ENCODE results near the gene PDXDC1. TPM values are rescaled to one million over a fixed set of nuclear protein-coding genes. Genes with fewer than 3 reads are reported as not detected.
"Not testable (repeated sequence)": the region's sequence is repeated elsewhere in the genome, so short reads cannot be mapped to it uniquely, and the experiment has no call there.

PDXDC1 gene
- total RNA-seq, 4 donors from 2014 or later: 131 to 247 (median 201) TPM

DNA sequence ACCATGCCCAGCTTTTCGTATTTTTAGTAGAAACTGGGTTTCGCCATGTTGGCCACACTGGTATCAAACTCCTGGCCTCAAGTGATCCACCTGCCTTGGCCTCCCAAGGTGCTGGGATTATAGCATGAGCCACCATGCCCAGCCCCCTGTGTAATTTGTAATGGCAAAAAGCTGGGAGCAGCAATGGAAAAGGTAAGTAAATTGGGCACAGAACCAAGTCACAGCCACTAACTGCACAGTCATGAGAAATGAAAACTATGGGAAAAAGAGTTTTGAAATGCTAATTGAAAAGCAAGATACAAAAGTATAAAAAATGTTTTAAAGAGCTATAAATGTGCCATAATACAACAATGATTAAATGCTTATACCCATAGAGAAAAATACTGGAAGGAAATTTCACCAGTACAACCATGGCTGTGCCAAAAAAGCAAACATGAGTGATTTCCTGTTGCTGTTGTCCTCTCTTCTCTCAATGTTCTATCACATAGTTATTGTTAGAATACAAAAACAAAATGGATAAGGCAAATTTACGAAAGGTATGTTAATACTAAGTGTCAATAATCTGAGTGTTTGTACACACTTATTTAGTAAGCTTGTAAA is 74.9 kb downstream of the PDXDC1 start:
- DNase-seq: no peak
- H3K36me3 ChIP-seq: peaks cover 0 to 9% (median 0%) of the 10 kb centered on the region in 3 donors
- H3K27ac ChIP-seq: no peak overlapping the region
- no peak for TF ChIP-seq CTCF (IDR thresholded peaks at IDR 0.05)
- TF ChIP-seq POLR2A (IDR thresholded peaks at IDR 0.05): no peak
- peaks cover 0 to 8% (median 0%) of the 10 kb centered on the region in 4 donors for H3K4me1 ChIP-seq
- H3K4me3 ChIP-seq: no peak overlapping the region
- H3K27me3 ChIP-seq: no peaks in the 10 kb centered on the region
- no peaks in the 10 kb centered on the region for H3K9me3 ChIP-seq

GRCh38 chr16:15050440-15050839 is 75.6 kb downstream of the PDXDC1 start:
- not testable (repeated sequence) for H3K4me3 ChIP-seq
- peaks cover 0 to 14% (median 0%) of the 10 kb centered on the region in 4 donors for H3K4me1 ChIP-seq

GRCh38 chr16:15051387-15051951 is 76.6 kb downstream of the PDXDC1 start:
- no peak for TF ChIP-seq CTCF (IDR thresholded peaks at IDR 0.05)
- TF ChIP-seq POLR2A (IDR thresholded peaks at IDR 0.05): no peak
- DNase-seq: no peak
- no peaks in the 10 kb centered on the region for H3K27me3 ChIP-seq

More at GRCh38 chr16:15050440-15050839, 75.6 kb downstream of the PDXDC1 start:
- H3K9me3 ChIP-seq, H3K27ac ChIP-seq, H3K36me3 ChIP-seq, H3K27me3 ChIP-seq, DNase-seq: not testable (repeated sequence)

GRCh38 chr16:15052747-15053476 is 78.1 kb downstream of the PDXDC1 start:
- Histone ChIP-seq H3K4me3 (no peak overlapping the region), H3K4me1 (peaks cover 0 to 24% (median 0%) of the 10 kb centered on the region in 4 donors), H3K36me3 (no peaks in the 10 kb centered on the region), H3K9me3 (no peaks in the 10 kb centered on the region), H3K27me3 (no peaks in the 10 kb centered on the region), H3K27ac (no peak overlapping the region)
- no peak for TF ChIP-seq CTCF (IDR thresholded peaks at IDR 0.05)
- DNase-seq: no peak

More at GRCh38 chr16:15051387-15051951, 76.6 kb downstream of the PDXDC1 start:
- Histone ChIP-seq H3K4me3 (no peak overlapping the region), H3K36me3 (no peaks in the 10 kb centered on the region), H3K9me3 (no peaks in the 10 kb centered on the region), H3K27ac (no peak overlapping the region), H3K4me1 (peaks cover 0 to 17% (median 0%) of the 10 kb centered on the region in 4 donors)

DNA sequence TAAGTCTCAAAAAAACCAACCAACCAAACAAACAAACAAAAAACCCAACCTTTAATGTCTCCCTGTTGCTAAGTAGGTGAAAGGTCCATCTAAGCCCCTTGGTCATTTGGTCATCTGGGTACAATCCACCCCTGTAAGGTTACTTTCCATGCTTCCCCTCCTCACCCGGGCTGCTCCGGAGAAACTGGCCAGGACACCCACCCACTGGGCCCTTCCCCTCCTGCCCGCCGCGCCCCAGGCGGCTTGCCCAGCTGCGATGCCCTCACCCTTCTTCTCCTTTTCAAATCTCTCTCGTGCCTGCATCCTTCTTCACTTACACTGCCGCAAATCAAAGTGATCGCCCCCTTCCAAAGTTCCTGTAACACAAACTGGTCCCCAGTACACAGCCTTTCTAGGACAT is 79.1 kb downstream of the PDXDC1 start:
- peaks cover 0 to under 1% (median 0%) of the 10 kb centered on the region in 3 donors for H3K36me3 ChIP-seq
- peaks cover 0 to 24% (median 0%) of the 10 kb centered on the region in 4 donors for H3K4me1 ChIP-seq
- DNase-seq: no peak
- H3K9me3 ChIP-seq: no peaks in the 10 kb centered on the region
- TF ChIP-seq POLR2A (IDR thresholded peaks at IDR 0.05) (no peak), CTCF (IDR thresholded peaks at IDR 0.05) (no peak)
- no peaks in the 10 kb centered on the region for H3K27me3 ChIP-seq
- H3K4me3 ChIP-seq: no peak overlapping the region
- no peak overlapping the region for H3K27ac ChIP-seq
